Urinary bladder (tissue), 4 donors: ENCODE measurements around the gene HAUS2. TPM values are rescaled to one million over a fixed set of nuclear protein-coding genes. Genes with fewer than 3 reads are reported as not detected.

Source experiments
- DNase-seq: peaks from one replicate; pipeline ENCODE4 v3.0.0-alpha.2; 2015; ENCODE audit errors: extremely low spot score
- H3K27ac ChIP-seq: one replicate; pipeline ENCODE4 v1.5.1; 2013; ENCODE audit warnings: low read depth, mild to moderate bottlenecking, moderate library complexity
- H3K36me3 ChIP-seq: one replicate; pipeline ENCODE4 v1.6.1; 2013; ENCODE audit warnings: mild to moderate bottlenecking, moderate library complexity; ENCODE audit not compliant: insufficient read depth
- H3K4me1 ChIP-seq: one replicate; pipeline ENCODE4 v1.6.1; 2013; ENCODE audit warnings: mild to moderate bottlenecking, moderate library complexity; ENCODE audit not compliant: insufficient read depth
- H3K4me3 ChIP-seq: one replicate; pipeline ENCODE4 v1.5.1; 2013; ENCODE audit warnings: low read depth, low read length
- WGBS: extraction: QIAGEN DNeasy Blood & Tissue Kit; methylation state at CpG from one replicate; pipeline ENCODE4 v1.1.7; 2013; 5-methylcytosine and 5-hydroxymethylcytosine counted together
- polyA plus RNA-seq: library from polyadenylated mRNA; stranded (reverse); fragments of 200-250 nt; gene quantifications from one replicate; pipeline ENCODE4 v1.2.3, GENCODE V29; 2013
- total RNA-seq: library from RNA; depleted of rRNA; stranded (reverse); fragments of >200 nt; gene quantifications from one replicate; pipeline ENCODE4 v1.2.3, GENCODE V29; 2014
- donor health status: healthy with polysubstance abuse.
- donor health status: healthy.

Gene HAUS2
- 33.5 TPM for total RNA-seq
- 12.5 TPM for polyA plus RNA-seq

GRCh38 chr15:42548249-42549031 lies at the start of gene HAUS2, which contains the start of gene LRRC57:
TSS of gene HAUS2 (plus strand) at chr15:42548838. CDS start at chr15:42548873, 35 bp downstream.
TSS of gene LRRC57 (minus strand) at chr15:42548793. CDS start at chr15:42548434, 359 bp downstream.
- Histone ChIP-seq H3K36me3 (peaks cover 5% of the 10 kb centered on the region), H3K27ac (peak within 1 kb of the TSS; percentile 82), H3K4me3 (peak within 1 kb of the TSS; percentile 78), H3K4me1 (peaks cover 2% of the 10 kb centered on the region)
- peak; percentile 62 for DNase-seq
- WGBS = under 1% methylated on average over 71 of the region's 71 CpGs

- 78% methylated on average over 12 of the region's 12 CpGs for WGBS
- DNase-seq = no peak
- H3K4me1 ChIP-seq = no peaks in the 10 kb centered on the region
These were observed 48.6 kb upstream of the HAUS2 start for GRCh38 chr15:42499858-42500609.

GRCh38 chr15:42502477-42502876 lies 46.2 kb upstream of the HAUS2 start:
- no peaks in the 10 kb centered on the region for H3K4me1 ChIP-seq
- H3K27ac ChIP-seq = no peak overlapping the region
- no peaks in the 10 kb centered on the region for H3K36me3 ChIP-seq
- WGBS = 70% methylated on average over 4 of the region's 4 CpGs
- no peak for DNase-seq
- no peak overlapping the region for H3K4me3 ChIP-seq

More at GRCh38 chr15:42499858-42500609, 48.6 kb upstream of the HAUS2 start:
- H3K4me3 ChIP-seq = no peak overlapping the region
- peak overlapping the region; percentile 50 for H3K27ac ChIP-seq
- H3K36me3 ChIP-seq = no peaks in the 10 kb centered on the region

DNA sequence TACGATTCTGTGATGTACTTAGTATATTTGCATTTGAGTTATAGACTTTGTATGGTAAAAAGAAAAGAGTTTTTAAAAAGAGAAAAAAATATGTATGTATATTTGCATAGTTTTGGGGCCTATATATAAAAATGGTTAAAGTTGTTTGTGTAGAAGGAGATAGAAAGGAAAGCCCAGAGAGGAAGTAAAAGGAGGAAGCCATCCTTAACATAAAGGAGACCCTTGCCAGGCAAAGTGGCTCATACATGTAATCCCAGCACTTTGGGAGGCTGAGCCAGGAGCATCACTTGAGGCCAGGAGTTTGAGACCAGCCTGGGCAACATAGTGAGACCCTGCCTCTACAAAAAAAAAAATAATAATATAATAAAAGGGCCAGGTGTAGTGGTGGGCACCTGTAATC lies 44.8 kb upstream of the HAUS2 start:
- no peaks in the 10 kb centered on the region for H3K4me1 ChIP-seq
- H3K4me3 ChIP-seq = no peak overlapping the region
- no peak overlapping the region for H3K27ac ChIP-seq
- 92% methylated on average over 1 of the region's 1 CpG for WGBS
- DNase-seq = no peak
- H3K36me3 ChIP-seq = no peaks in the 10 kb centered on the region

DNA sequence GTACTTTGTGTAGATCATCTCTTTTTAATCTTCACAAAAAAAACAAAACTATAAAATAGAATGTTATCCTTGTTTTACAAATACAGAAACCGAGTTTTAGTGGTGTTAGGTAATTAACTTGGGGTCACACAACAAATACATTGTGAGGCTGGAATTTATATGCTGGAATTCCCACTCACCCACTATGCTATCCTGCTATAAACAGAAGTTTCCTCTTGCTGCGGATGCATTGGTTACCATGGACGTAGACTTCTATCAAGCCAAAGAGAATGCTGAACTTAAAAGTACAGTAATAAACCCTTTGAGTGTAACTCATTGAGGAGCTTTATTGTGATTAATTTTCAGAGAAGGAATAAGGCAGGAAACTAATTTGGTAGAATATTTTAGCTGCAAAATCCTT lies 44.0 kb upstream of the HAUS2 start:
- DNase-seq = no peak
- Histone ChIP-seq H3K4me1 (no peaks in the 10 kb centered on the region), H3K36me3 (no peaks in the 10 kb centered on the region), H3K4me3 (no peak overlapping the region), H3K27ac (no peak overlapping the region)
- WGBS = 54% methylated on average over 3 of the region's 3 CpGs

GRCh38 chr15:42507514-42507913 lies 41.1 kb upstream of the HAUS2 start:
- no peak overlapping the region for H3K27ac ChIP-seq
- no peak overlapping the region for H3K4me3 ChIP-seq
- no peaks in the 10 kb centered on the region for H3K4me1 ChIP-seq
- H3K36me3 ChIP-seq = no peaks in the 10 kb centered on the region
- no peak for DNase-seq
- WGBS = 79% methylated on average over 4 of the region's 4 CpGs

GRCh38 chr15:42508263-42508690 lies 40.4 kb upstream of the HAUS2 start:
- DNase-seq = no peak
- Histone ChIP-seq H3K4me3 (no peak overlapping the region), H3K27ac (no peak overlapping the region), H3K36me3 (no peaks in the 10 kb centered on the region), H3K4me1 (no peaks in the 10 kb centered on the region)
- WGBS = 58% methylated on average over 9 of the region's 9 CpGs

DNA sequence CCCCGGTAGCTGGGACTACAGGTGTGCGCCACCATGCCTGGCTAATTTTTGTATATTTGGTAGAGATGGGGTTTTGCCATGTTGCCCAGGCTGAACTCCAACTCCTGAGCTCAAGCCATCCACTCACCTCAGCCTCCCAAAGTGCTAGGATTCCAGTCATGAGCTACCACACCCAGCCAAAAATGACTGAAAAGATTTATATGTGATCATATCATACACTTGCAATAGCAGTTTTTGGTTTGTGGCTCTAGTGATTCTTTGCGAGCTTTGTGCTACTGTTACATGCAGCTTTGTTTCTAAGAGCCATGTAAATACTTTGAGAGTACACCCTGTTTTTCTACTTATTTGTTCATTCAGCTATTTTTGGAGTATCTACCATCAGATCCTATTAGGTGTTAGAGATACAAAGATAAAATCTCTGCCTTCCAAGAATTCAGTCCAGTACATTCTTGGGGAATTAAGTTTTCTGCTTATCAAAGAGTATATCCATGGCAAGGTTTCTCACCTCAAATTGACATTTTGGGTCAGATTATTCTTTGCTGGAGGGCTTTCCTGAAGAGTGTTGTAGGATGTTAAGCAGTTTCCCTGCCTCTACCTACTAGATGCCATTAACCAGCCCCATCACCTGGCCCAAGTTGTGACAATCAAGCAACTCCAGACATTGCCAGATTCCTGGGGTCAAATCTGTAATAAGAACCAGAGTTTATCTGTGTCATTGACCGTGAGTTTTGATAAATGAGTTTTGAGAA lies 38.2 kb upstream of the HAUS2 start:
- whole genome bisulfite sequencing = 92% methylated on average over 4 of the region's 4 CpGs
- no peak overlapping the region for H3K4me3 ChIP-seq

GRCh38 chr15:42511007-42511391 lies 37.6 kb upstream of the HAUS2 start:
- Histone ChIP-seq H3K27ac (no peak overlapping the region), H3K36me3 (peaks cover 3% of the 10 kb centered on the region), H3K4me3 (no peak overlapping the region), H3K4me1 (no peaks in the 10 kb centered on the region)
- DNase-seq = no peak
- WGBS = 61% methylated on average over 4 of the region's 4 CpGs

More for the DNA sequence above, 38.2 kb upstream of the HAUS2 start:
- DNase-seq = no peak
- Histone ChIP-seq H3K27ac (peak overlapping the region; percentile 38), H3K4me1 (no peaks in the 10 kb centered on the region), H3K36me3 (no peaks in the 10 kb centered on the region)

DNA sequence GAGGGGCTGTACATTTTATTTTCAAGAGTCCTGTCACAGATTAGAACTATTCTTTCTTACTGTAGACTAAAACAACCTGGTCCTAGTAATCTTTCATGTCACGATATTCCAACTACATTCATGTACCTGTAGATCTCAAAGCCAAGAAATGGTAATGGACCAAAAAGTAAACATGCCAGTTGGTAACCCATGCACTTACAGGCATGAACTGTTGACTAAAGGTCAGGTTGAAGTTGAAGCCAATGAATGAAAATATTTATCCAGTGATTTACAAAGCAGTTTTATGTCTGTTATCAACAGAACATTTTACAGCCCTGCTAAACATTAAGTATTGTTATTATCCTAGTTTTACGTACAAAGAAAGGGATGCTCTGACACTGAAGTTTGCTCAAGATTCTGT lies 25.3 kb upstream of the HAUS2 start:
- Histone ChIP-seq H3K36me3 (peaks cover 4% of the 10 kb centered on the region), H3K4me3 (no peak overlapping the region), H3K27ac (no peak overlapping the region), H3K4me1 (no peaks in the 10 kb centered on the region)
- 91% methylated on average over 2 of the region's 2 CpGs for WGBS
- no peak for DNase-seq

- 79% methylated on average over 3 of the region's 3 CpGs for WGBS
- H3K36me3 ChIP-seq = peaks cover 4% of the 10 kb centered on the region
- H3K4me1 ChIP-seq = no peaks in the 10 kb centered on the region
- H3K4me3 ChIP-seq = no peak overlapping the region
- no peak overlapping the region for H3K27ac ChIP-seq
- no peak for DNase-seq
These were observed 19.7 kb upstream of the HAUS2 start for GRCh38 chr15:42528970-42529369.

- Histone ChIP-seq H3K27ac (no peak overlapping the region), H3K4me3 (no peak overlapping the region), H3K36me3 (no peaks in the 10 kb centered on the region), H3K4me1 (no peaks in the 10 kb centered on the region)
- no peak for DNase-seq
- 88% methylated on average over 1 of the region's 1 CpG for WGBS
These were observed 15.4 kb upstream of the HAUS2 start for GRCh38 chr15:42533246-42533645.

- Histone ChIP-seq H3K4me1 (peaks cover 1% of the 10 kb centered on the region), H3K4me3 (no peak overlapping the region), H3K27ac (no peak overlapping the region), H3K36me3 (peaks cover 5% of the 10 kb centered on the region)
- WGBS = 88% methylated on average over 4 of the region's 4 CpGs
- DNase-seq = no peak
These were observed 3.6 kb upstream of the HAUS2 start for GRCh38 chr15:42544853-42545629.
